HEK293 (cell line): Measurements from ENCODE around the gene PRSS35.

Source experiments
- EGR2 ChIP-seq: fragments of 450-650 bp; formaldehyde crosslinking; IDR thresholded peaks from 2 replicates; pipeline ENCODE4 v1.5.1; 2016; ENCODE audit warnings: low read depth, missing biosample characterization, missing genetic modification characterization
- GFI1B ChIP-seq: fragments of 450-650 bp; formaldehyde crosslinking; IDR thresholded peaks from 2 replicates; pipeline ENCODE4 v1.5.1; 2016; ENCODE audit warnings: missing biosample characterization, missing genetic modification characterization
- ZBTB17 ChIP-seq: fragments of 450-650 bp; formaldehyde crosslinking; IDR thresholded peaks from 2 replicates; pipeline ENCODE4 v1.5.1; 2016; ENCODE audit warnings: missing biosample characterization, missing genetic modification characterization
- ZFP37 ChIP-seq: fragments of 450-650 bp; formaldehyde crosslinking; IDR thresholded peaks from 2 replicates; pipeline ENCODE4 v1.5.1; 2016; ENCODE audit warnings: missing biosample characterization, missing genetic modification characterization
- ZFP69B ChIP-seq: fragments of 450-650 bp; formaldehyde crosslinking; IDR thresholded peaks from 2 replicates; pipeline ENCODE4 v1.5.1; 2016; ENCODE audit warnings: missing biosample characterization, missing genetic modification characterization
- ZNF133 ChIP-seq: fragments of 450-650 bp; formaldehyde crosslinking; IDR thresholded peaks from 2 replicates; pipeline ENCODE4 v1.5.1; 2016; ENCODE audit warnings: missing biosample characterization, missing genetic modification characterization
- ZNF146 ChIP-seq: fragments of 450-650 bp; formaldehyde crosslinking; IDR thresholded peaks from 2 replicates; pipeline ENCODE4 v1.5.1; 2016; ENCODE audit warnings: missing biosample characterization, missing genetic modification characterization
- ZNF16 ChIP-seq: fragments of 450-650 bp; formaldehyde crosslinking; IDR thresholded peaks from 2 replicates; pipeline ENCODE4 v1.5.1; 2016; ENCODE audit warnings: low read depth, missing biosample characterization, missing genetic modification characterization
- ZNF169 ChIP-seq: fragments of 450-650 bp; formaldehyde crosslinking; IDR thresholded peaks from 2 replicates; pipeline ENCODE4 v1.5.1; 2016; ENCODE audit warnings: missing biosample characterization, missing genetic modification characterization
- ZNF221 ChIP-seq: fragments of 450-650 bp; formaldehyde crosslinking; IDR thresholded peaks from 2 replicates; pipeline ENCODE4 v1.5.1; 2017; ENCODE audit warnings: missing biosample characterization, missing genetic modification characterization, borderline replicate concordance
- ZNF292 ChIP-seq: fragments of 450-650 bp; formaldehyde crosslinking; IDR thresholded peaks from 2 replicates; pipeline ENCODE4 v1.5.1; 2016; ENCODE audit warnings: low read depth, missing biosample characterization, missing genetic modification characterization, borderline replicate concordance
- ZNF561 ChIP-seq: fragments of 450-650 bp; IDR thresholded peaks from 2 replicates; pipeline ENCODE4 v1.5.1; 2018; ENCODE audit warnings: missing biosample characterization, missing genetic modification characterization, borderline replicate concordance
- ZSCAN30 ChIP-seq: fragments of 450-650 bp; IDR thresholded peaks from 2 replicates; pipeline ENCODE4 v1.5.1; 2018; ENCODE audit warnings: missing biosample characterization, mild to moderate bottlenecking, missing genetic modification characterization, moderate library complexity
- TF ChIP-seq, protein P1 (sequence below): fragments of 450-650 bp; formaldehyde crosslinking; IDR thresholded peaks from 2 replicates; pipeline ENCODE4 v1.5.1; 2016; ENCODE audit warnings: missing biosample characterization, missing genetic modification characterization
- TF ChIP-seq, protein P2 (sequence below): fragments of 450-650 bp; formaldehyde crosslinking; IDR thresholded peaks from 2 replicates; pipeline ENCODE4 v1.5.0; 2017; ENCODE audit warnings: missing biosample characterization, missing genetic modification characterization, borderline replicate concordance
- TF ChIP-seq, protein P3 (sequence below): fragments of 450-650 bp; IDR thresholded peaks from 2 replicates; pipeline ENCODE4 v1.5.1; 2018; ENCODE audit warnings: missing biosample characterization, mild to moderate bottlenecking, missing genetic modification characterization
- TF ChIP-seq, protein P4 (sequence below): fragments of 450-650 bp; formaldehyde crosslinking; IDR thresholded peaks from 2 replicates; pipeline ENCODE4 v1.5.1; 2016; ENCODE audit warnings: missing biosample characterization, missing genetic modification characterization, low read depth
- TF ChIP-seq, protein P5 (sequence below): fragments of 450-650 bp; formaldehyde crosslinking; IDR thresholded peaks from 2 replicates; pipeline ENCODE4 v1.5.1; 2016; ENCODE audit warnings: missing biosample characterization, missing genetic modification characterization, borderline replicate concordance
- TF ChIP-seq, protein P6 (sequence below): fragments of 450-650 bp; formaldehyde crosslinking; IDR thresholded peaks from 2 replicates; pipeline ENCODE4 v1.5.1; 2016; ENCODE audit warnings: missing biosample characterization, missing genetic modification characterization
- TF ChIP-seq, protein P7 (sequence below): fragments of 450-650 bp; formaldehyde crosslinking; IDR thresholded peaks from 2 replicates; pipeline ENCODE4 v1.5.1; 2016; ENCODE audit warnings: missing biosample characterization, missing genetic modification characterization
- TF ChIP-seq, protein P8 (sequence below): fragments of 450-650 bp; formaldehyde crosslinking; IDR thresholded peaks from 2 replicates; pipeline ENCODE4 v1.5.1; 2016; ENCODE audit warnings: missing biosample characterization, missing genetic modification characterization

Gene PRSS35

DNA sequence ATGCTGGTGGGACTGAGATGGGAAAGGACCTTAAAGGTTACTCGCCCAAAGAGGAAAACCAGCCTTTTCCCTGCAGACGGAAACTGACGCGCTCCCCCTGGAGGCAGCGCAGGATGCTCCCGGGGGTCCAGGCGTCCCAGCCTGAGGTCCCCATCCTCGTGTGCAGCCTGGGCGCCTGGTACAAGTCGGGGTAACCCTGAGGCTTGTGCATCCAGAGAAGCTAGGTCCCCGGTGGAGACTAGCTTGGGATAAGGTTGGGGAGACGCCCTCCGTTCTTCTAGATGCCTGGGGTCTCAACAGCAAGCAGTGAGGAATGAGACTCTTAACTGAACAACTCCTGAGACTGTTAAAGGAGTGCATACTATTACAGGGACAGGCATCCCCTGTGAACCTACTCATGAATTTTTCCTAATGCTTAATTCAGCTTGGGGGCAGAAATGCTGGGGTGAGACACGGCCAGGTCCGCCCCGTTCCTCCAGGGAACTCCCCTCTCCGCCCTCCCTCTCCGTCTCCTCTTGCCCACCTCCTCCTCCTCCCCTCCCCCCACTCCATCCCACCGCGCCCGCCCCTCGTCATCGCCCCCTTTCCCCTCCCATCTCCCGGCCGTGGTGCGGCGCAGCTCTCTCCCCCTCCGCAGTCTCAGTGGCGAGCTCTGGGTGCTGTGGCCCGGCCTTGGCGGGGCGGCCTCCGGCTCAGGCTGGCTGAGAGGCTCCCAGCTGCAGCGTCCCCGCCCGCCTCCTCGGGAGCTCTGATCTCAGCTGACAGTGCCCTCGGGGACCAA, at the start of gene PRSS35 (continued):
- TF ChIP-seq, protein P1, sequence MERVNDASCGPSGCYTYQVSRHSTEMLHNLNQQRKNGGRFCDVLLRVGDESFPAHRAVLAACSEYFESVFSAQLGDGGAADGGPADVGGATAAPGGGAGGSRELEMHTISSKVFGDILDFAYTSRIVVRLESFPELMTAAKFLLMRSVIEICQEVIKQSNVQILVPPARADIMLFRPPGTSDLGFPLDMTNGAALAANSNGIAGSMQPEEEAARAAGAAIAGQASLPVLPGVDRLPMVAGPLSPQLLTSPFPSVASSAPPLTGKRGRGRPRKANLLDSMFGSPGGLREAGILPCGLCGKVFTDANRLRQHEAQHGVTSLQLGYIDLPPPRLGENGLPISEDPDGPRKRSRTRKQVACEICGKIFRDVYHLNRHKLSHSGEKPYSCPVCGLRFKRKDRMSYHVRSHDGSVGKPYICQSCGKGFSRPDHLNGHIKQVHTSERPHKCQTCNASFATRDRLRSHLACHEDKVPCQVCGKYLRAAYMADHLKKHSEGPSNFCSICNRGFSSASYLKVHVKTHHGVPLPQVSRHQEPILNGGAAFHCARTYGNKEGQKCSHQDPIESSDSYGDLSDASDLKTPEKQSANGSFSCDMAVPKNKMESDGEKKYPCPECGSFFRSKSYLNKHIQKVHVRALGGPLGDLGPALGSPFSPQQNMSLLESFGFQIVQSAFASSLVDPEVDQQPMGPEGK (tag by site-specific recombination), result peak; percentile 77
- TF ChIP-seq, protein P2, sequence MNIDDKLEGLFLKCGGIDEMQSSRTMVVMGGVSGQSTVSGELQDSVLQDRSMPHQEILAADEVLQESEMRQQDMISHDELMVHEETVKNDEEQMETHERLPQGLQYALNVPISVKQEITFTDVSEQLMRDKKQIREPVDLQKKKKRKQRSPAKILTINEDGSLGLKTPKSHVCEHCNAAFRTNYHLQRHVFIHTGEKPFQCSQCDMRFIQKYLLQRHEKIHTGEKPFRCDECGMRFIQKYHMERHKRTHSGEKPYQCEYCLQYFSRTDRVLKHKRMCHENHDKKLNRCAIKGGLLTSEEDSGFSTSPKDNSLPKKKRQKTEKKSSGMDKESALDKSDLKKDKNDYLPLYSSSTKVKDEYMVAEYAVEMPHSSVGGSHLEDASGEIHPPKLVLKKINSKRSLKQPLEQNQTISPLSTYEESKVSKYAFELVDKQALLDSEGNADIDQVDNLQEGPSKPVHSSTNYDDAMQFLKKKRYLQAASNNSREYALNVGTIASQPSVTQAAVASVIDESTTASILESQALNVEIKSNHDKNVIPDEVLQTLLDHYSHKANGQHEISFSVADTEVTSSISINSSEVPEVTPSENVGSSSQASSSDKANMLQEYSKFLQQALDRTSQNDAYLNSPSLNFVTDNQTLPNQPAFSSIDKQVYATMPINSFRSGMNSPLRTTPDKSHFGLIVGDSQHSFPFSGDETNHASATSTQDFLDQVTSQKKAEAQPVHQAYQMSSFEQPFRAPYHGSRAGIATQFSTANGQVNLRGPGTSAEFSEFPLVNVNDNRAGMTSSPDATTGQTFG (tag by site-specific recombination), result no peak
- TF ChIP-seq, protein P3, sequence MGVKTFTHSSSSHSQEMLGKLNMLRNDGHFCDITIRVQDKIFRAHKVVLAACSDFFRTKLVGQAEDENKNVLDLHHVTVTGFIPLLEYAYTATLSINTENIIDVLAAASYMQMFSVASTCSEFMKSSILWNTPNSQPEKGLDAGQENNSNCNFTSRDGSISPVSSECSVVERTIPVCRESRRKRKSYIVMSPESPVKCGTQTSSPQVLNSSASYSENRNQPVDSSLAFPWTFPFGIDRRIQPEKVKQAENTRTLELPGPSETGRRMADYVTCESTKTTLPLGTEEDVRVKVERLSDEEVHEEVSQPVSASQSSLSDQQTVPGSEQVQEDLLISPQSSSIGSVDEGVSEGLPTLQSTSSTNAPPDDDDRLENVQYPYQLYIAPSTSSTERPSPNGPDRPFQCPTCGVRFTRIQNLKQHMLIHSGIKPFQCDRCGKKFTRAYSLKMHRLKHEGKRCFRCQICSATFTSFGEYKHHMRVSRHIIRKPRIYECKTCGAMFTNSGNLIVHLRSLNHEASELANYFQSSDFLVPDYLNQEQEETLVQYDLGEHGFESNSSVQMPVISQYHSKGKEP, result no peak
- TF ChIP-seq ZNF292 (tag by site-specific recombination), result no peak
- TF ChIP-seq GFI1B (tag by site-specific recombination), result no peak
- TF ChIP-seq, protein P4, sequence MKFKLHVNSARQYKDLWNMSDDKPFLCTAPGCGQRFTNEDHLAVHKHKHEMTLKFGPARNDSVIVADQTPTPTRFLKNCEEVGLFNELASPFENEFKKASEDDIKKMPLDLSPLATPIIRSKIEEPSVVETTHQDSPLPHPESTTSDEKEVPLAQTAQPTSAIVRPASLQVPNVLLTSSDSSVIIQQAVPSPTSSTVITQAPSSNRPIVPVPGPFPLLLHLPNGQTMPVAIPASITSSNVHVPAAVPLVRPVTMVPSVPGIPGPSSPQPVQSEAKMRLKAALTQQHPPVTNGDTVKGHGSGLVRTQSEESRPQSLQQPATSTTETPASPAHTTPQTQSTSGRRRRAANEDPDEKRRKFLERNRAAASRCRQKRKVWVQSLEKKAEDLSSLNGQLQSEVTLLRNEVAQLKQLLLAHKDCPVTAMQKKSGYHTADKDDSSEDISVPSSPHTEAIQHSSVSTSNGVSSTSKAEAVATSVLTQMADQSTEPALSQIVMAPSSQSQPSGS (tag by site-specific recombination), result no peak
- peak; percentile 63; the same call in 1 of the 2 replicates for TF ChIP-seq ZSCAN30 (tag by site-specific recombination)
- TF ChIP-seq, protein P5, sequence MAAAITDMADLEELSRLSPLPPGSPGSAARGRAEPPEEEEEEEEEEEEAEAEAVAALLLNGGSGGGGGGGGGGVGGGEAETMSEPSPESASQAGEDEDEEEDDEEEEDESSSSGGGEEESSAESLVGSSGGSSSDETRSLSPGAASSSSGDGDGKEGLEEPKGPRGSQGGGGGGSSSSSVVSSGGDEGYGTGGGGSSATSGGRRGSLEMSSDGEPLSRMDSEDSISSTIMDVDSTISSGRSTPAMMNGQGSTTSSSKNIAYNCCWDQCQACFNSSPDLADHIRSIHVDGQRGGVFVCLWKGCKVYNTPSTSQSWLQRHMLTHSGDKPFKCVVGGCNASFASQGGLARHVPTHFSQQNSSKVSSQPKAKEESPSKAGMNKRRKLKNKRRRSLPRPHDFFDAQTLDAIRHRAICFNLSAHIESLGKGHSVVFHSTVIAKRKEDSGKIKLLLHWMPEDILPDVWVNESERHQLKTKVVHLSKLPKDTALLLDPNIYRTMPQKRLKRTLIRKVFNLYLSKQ, result no peak
- peak; percentile 29; the same call in 1 of the 2 replicates for TF ChIP-seq ZFP37 (tag by site-specific recombination)
- 0 out of 2 replicates have a peak, but pooled peaks have one; percentile 49 for TF ChIP-seq ZFP69B (tag by site-specific recombination)
- TF ChIP-seq, protein P6, sequence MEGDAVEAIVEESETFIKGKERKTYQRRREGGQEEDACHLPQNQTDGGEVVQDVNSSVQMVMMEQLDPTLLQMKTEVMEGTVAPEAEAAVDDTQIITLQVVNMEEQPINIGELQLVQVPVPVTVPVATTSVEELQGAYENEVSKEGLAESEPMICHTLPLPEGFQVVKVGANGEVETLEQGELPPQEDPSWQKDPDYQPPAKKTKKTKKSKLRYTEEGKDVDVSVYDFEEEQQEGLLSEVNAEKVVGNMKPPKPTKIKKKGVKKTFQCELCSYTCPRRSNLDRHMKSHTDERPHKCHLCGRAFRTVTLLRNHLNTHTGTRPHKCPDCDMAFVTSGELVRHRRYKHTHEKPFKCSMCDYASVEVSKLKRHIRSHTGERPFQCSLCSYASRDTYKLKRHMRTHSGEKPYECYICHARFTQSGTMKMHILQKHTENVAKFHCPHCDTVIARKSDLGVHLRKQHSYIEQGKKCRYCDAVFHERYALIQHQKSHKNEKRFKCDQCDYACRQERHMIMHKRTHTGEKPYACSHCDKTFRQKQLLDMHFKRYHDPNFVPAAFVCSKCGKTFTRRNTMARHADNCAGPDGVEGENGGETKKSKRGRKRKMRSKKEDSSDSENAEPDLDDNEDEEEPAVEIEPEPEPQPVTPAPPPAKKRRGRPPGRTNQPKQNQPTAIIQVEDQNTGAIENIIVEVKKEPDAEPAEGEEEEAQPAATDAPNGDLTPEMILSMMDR (tag by site-specific recombination), result peak; percentile 90
- TF ChIP-seq ZNF221 (tag by site-specific recombination), result no peak
- TF ChIP-seq ZNF133, result no peak
- peak; percentile 91 for TF ChIP-seq EGR2 (tag by site-specific recombination)
- TF ChIP-seq ZNF169 (tag by site-specific recombination), result no peak
- TF ChIP-seq, protein P7, sequence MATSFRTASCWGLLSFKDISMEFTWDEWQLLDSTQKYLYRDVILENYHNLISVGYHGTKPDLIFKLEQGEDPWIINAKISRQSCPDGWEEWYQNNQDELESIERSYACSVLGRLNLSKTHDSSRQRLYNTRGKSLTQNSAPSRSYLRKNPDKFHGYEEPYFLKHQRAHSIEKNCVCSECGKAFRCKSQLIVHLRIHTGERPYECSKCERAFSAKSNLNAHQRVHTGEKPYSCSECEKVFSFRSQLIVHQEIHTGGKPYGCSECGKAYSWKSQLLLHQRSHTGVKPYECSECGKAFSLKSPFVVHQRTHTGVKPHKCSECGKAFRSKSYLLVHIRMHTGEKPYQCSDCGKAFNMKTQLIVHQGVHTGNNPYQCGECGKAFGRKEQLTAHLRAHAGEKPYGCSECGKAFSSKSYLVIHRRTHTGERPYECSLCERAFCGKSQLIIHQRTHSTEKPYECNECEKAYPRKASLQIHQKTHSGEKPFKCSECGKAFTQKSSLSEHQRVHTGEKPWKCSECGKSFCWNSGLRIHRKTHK (tag by site-specific recombination), result no peak
- TF ChIP-seq ZNF146 (tag by site-specific recombination), result no peak
- no peak; the same call in none of the 2 replicates for TF ChIP-seq ZBTB17 (tag by site-specific recombination)
- no peak for TF ChIP-seq ZNF16
- TF ChIP-seq, protein P8, sequence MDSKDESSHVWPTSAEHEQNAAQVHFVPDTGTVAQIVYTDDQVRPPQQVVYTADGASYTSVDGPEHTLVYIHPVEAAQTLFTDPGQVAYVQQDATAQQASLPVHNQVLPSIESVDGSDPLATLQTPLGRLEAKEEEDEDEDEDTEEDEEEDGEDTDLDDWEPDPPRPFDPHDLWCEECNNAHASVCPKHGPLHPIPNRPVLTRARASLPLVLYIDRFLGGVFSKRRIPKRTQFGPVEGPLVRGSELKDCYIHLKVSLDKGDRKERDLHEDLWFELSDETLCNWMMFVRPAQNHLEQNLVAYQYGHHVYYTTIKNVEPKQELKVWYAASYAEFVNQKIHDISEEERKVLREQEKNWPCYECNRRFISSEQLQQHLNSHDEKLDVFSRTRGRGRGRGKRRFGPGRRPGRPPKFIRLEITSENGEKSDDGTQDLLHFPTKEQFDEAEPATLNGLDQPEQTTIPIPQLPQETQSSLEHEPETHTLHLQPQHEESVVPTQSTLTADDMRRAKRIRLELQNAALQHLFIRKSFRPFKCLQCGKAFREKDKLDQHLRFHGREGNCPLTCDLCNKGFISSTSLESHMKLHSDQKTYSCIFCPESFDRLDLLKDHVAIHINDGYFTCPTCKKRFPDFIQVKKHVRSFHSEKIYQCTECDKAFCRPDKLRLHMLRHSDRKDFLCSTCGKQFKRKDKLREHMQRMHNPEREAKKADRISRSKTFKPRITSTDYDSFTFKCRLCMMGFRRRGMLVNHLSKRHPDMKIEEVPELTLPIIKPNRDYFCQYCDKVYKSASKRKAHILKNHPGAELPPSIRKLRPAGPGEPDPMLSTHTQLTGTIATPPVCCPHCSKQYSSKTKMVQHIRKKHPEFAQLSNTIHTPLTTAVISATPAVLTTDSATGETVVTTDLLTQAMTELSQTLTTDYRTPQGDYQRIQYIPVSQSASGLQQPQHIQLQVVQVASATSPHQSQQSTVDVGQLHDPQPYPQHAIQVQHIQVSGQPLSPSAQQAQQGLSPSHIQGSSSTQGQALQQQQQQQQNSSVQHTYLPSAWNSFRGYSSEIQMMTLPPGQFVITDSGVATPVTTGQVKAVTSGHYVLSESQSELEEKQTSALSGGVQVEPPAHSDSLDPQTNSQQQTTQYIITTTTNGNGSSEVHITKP, result peak; percentile 92
- peak; percentile 73; the same call in 1 of the 2 replicates for TF ChIP-seq ZNF561 (tag by site-specific recombination)
